Type B pancreatic cell (in vitro differentiated cells): ENCODE data around the gene FILIP1L. TPM values are rescaled to one million over a fixed set of nuclear protein-coding genes. Genes with fewer than 3 reads are reported as not detected.

Source experiments
- DNase-seq: peaks from one replicate; pipeline ENCODE4 v3.0.0; 2021; ENCODE audit warnings: mixed read lengths; ENCODE audit not compliant: unreplicated experiment; ENCODE audit errors: extremely low spot score
- H3K27ac Mint-ChIP-seq: 2 replicates; pipeline ENCODE4 v1.8.0; 2021; ENCODE audit warnings: mild to moderate bottlenecking, mixed read lengths
- H3K27me3 Mint-ChIP-seq: 2 replicates; pipeline ENCODE4 v1.8.0; 2021; ENCODE audit warnings: mixed read lengths
- H3K36me3 Mint-ChIP-seq: 2 replicates; pipeline ENCODE4 v1.8.0; 2021; ENCODE audit warnings: mixed read lengths
- H3K4me1 Mint-ChIP-seq: one replicate; pipeline ENCODE4 v1.8.0; 2021; ENCODE audit warnings: mixed read lengths; ENCODE audit not compliant: unreplicated experiment
- H3K4me3 Mint-ChIP-seq: 2 replicates; pipeline ENCODE4 v1.8.0; 2021; ENCODE audit warnings: mild to moderate bottlenecking, mixed read lengths
- H3K9me3 Mint-ChIP-seq: 2 replicates; pipeline ENCODE4 v1.8.0; 2021; ENCODE audit warnings: mixed read lengths
- total RNA-seq: library from RNA; stranded (reverse); gene quantifications from 2 replicates; pipeline ENCODE4 v1.2.1, GENCODE V29; 2021; ENCODE audit warnings: low replicate concordance
- TF ChIP-seq, protein P1 (sequence below): fragments of 200-600 bp; sonication (generic); conservative IDR thresholded peaks from 2 replicates; pipeline ENCODE4 v1.5.0; 2021; ENCODE audit warnings: antibody characterized with exemption, mild to moderate bottlenecking

Gene FILIP1L
- total RNA-seq, 1 donor from 2014 or later = 30.6 TPM

DNA sequence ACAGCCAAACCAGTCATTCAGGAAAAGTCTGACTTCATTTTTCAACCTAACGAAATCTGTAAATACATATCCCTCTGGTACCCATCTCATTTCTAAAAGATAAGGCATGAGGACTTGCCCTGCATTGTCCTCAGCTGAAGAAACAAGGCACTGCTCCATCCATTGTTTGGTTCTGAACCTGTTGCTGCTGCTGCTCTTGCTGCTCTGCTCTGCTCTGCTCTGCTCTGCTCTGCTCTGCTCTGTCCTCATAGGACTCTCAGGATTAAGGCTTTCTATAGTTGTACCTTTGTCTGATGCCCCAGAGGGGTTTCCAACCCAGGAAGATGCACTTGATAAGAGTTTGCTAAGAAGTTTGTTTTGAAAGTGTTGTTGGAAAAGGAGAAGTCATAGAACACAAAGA, 258.4 kb downstream of the FILIP1L start:
- Mint-ChIP-seq H3K27me3 (no peaks in the 10 kb centered on the region), H3K4me3 (peak overlapping the region; percentile 22), H3K36me3 (peaks cover 21% of the 10 kb centered on the region), H3K4me1 (peaks cover 24% of the 10 kb centered on the region), H3K9me3 (no peaks in the 10 kb centered on the region), H3K27ac (peak overlapping the region; percentile 9)
- DNase-seq = no peak
- TF ChIP-seq, protein P1, sequence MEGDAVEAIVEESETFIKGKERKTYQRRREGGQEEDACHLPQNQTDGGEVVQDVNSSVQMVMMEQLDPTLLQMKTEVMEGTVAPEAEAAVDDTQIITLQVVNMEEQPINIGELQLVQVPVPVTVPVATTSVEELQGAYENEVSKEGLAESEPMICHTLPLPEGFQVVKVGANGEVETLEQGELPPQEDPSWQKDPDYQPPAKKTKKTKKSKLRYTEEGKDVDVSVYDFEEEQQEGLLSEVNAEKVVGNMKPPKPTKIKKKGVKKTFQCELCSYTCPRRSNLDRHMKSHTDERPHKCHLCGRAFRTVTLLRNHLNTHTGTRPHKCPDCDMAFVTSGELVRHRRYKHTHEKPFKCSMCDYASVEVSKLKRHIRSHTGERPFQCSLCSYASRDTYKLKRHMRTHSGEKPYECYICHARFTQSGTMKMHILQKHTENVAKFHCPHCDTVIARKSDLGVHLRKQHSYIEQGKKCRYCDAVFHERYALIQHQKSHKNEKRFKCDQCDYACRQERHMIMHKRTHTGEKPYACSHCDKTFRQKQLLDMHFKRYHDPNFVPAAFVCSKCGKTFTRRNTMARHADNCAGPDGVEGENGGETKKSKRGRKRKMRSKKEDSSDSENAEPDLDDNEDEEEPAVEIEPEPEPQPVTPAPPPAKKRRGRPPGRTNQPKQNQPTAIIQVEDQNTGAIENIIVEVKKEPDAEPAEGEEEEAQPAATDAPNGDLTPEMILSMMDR = no peak

DNA sequence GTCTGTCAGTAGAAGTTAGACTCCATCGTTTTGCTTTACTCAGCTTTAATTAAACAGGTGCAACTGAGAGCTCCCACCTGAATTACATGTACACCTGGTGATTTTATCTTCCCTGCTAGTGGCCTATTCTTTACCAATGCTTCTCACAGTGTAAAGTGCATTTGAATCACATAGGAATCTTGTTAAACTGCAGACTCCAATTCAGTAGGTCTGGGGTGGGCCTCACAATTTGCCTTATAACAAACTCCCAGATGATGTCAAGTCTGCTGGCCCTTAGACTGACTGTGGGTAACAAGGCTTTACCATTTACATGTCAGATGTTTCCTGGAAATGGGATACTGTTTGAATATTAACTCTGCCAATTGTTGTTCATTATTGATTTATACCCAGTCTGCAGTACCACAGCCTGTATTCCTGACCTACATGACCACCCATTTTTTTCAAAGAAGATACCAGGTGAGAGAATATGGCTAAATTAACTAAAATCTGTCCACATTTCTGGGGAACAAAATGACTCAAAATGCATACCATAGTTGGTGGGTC, 259.5 kb downstream of the FILIP1L start:
- Mint-ChIP-seq H3K4me3 (no peak overlapping the region), H3K4me1 (peaks cover 21% of the 10 kb centered on the region), H3K27ac (no peak overlapping the region), H3K27me3 (no peaks in the 10 kb centered on the region), H3K9me3 (no peaks in the 10 kb centered on the region), H3K36me3 (peaks cover 21% of the 10 kb centered on the region)
- no peak for DNase-seq
- TF ChIP-seq, protein P1 = no peak

DNA sequence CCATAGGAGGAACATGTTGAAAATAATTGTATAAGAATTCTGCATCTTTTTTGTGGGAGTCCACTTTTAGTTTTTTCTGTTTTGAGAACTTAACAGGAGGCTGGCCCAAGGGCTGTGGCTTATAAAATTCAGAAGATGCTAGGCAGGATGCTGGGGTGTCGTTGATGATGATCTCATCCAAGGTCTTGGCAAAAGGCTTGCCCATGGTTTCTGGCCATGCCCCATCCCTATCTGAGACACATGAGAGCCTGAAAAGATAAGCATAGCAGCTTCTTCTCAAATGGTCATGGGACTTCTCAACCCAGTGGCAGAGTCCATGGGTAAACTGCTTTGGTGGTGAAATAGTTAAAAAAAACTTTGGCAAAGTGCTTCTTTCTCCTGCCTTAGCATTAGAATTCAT, 261.4 kb downstream of the FILIP1L start:
- Mint-ChIP-seq H3K9me3 (peaks cover 6% of the 10 kb centered on the region), H3K4me3 (no peak overlapping the region), H3K36me3 (peaks cover 22% of the 10 kb centered on the region), H3K27ac (no peak overlapping the region), H3K27me3 (no peaks in the 10 kb centered on the region), H3K4me1 (peaks cover 13% of the 10 kb centered on the region)
- TF ChIP-seq, protein P1 = no peak
- DNase-seq = no peak

DNA sequence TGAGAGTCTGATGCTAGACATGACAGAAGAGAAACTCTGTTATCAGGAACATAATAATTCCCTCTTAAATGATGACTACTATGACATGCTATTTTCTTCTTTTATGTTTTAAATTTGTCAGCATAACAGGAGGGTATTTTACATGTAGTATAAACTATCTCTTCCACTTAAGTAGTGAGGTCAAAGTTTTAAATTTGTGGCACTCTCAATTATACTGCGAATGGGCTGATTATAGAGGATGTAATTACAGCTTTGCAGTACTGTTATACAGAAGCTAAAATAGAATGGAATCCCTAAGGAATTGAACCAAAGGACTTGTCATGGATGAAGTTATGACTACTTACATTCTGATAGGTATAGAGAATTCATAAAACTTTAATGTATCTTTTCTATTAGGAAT, 262.3 kb downstream of the FILIP1L start:
- H3K36me3 Mint-ChIP-seq = peaks cover 22% of the 10 kb centered on the region
- DNase-seq = no peak
- TF ChIP-seq, protein P1 = no peak

DNA sequence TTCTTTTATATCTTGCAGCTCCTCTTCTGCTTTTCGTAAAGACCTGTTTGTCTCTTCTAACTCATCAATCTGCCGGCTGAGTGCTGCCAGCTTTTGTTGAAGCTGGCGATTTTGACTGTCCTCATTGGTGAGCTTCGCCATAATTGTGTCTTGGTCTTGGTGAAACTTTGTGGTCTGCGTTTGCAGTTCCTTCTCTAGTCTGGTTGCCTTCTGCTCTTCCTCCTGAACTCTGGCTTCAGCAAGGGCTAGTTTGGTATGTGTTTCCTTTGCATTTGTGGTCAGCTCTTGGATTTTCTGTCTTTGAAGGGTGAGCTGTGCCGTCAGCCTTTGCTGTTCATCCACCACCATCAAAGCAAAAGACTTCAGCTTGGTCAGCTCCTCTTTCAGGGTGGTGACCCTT, 263.7 kb downstream of the FILIP1L start:
- peaks cover 8% of the 10 kb centered on the region for H3K4me1 Mint-ChIP-seq
- H3K27ac Mint-ChIP-seq = no peak overlapping the region
- no peak overlapping the region for H3K4me3 Mint-ChIP-seq
- TF ChIP-seq, protein P1 = no peak
- DNase-seq = no peak
- H3K36me3 Mint-ChIP-seq = peaks cover 21% of the 10 kb centered on the region
- no peaks in the 10 kb centered on the region for H3K27me3 Mint-ChIP-seq
- peaks cover 6% of the 10 kb centered on the region for H3K9me3 Mint-ChIP-seq

More for the DNA sequence above, 262.3 kb downstream of the FILIP1L start:
- Mint-ChIP-seq H3K27ac (no peak overlapping the region), H3K4me3 (no peak overlapping the region), H3K9me3 (peaks cover 6% of the 10 kb centered on the region), H3K4me1 (peaks cover 13% of the 10 kb centered on the region), H3K27me3 (no peaks in the 10 kb centered on the region)

DNA sequence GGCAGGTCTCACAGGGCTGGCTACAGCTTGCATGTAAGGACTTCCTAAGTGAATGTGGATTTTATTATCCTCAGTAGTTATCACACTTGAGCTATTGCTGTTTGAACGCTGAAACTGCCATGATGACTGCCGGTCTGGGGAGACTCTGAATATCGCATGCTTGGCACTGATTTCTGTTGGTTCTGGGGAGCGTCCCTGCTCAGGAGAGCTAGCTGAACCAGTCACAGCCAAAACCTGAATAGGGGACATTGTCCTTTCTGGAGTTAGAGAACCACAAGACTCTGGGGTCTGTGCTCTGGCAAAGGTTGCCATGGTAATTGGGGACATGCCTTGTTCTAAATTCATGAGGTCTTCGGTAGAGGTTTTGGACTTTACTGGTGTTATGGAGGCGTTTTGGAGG, 265.9 kb downstream of the FILIP1L start:
- no peaks in the 10 kb centered on the region for H3K27me3 Mint-ChIP-seq
- H3K9me3 Mint-ChIP-seq = peaks cover 6% of the 10 kb centered on the region
- peaks cover 5% of the 10 kb centered on the region for H3K4me1 Mint-ChIP-seq
- H3K27ac Mint-ChIP-seq = no peak overlapping the region
- DNase-seq = no peak
- peaks cover 15% of the 10 kb centered on the region for H3K36me3 Mint-ChIP-seq
- no peak overlapping the region for H3K4me3 Mint-ChIP-seq
- TF ChIP-seq, protein P1 = no peak
